Measurements from ENCODE around the gene SHTN1. TPM values are rescaled to one million over a fixed set of nuclear protein-coding genes. Genes with fewer than 3 reads are reported as not detected.

SHTN1 gene
- polyA plus RNA-seq, 1 donor (not counting 4 experiments of a cell fraction or from before 2014, with no cell fraction given) = 21.3 TPM

GRCh38 chr10:116995648-116996047 is 9.3 kb downstream of the SHTN1 start:
- no peak overlapping the region for H3K4me3 ChIP-seq (ENCODE audit: control insufficient read depth in 2 of 3, extremely low read depth in 1 of 3, insufficient read depth in 2 of 3, low read depth in 1 of 3, low read length in 3 of 3)
- no peaks in the 10 kb centered on the region for H3K9me3 ChIP-seq (ENCODE audit: control insufficient read depth, low read depth, low read length)
- no peak for FAIRE-seq
- H3K4me1 ChIP-seq (ENCODE audit: control insufficient read depth, extremely low read depth, insufficient read depth, low read length) = no peaks in the 10 kb centered on the region
- H3K27ac ChIP-seq (ENCODE audit: control insufficient read depth, insufficient read depth, low read length) = no peak overlapping the region
- DNase-seq (ENCODE audit: low read depth, low spot score) = no peak
- no peak for TF ChIP-seq EZH2 (IDR thresholded peaks at IDR 0.05; ENCODE audit: low read length)
- TF ChIP-seq CTCF (optimal IDR thresholded peaks at IDR 0.05 in 1 of 3, IDR thresholded peaks at IDR 0.05 in 1 of 3, conservative IDR thresholded peaks at IDR 0.05 in 1 of 3; ENCODE audit: extremely low read depth in 1 of 3, insufficient read depth in 2 of 3, low read length in 3 of 3) = no peak
- H3K9me1 ChIP-seq (ENCODE audit: control insufficient read depth, extremely low read depth, insufficient read depth, low read length) = no peaks in the 10 kb centered on the region
- H3K79me2 ChIP-seq (ENCODE audit: control insufficient read depth, insufficient read depth, low read length) = peaks cover 38% of the 10 kb centered on the region
- peaks cover 5% of the 10 kb centered on the region for H4K20me1 ChIP-seq (ENCODE audit: control insufficient read depth, extremely low read depth, insufficient read depth, low read length)
- peaks cover 0 to 1% of the 10 kb centered on the region in 2 experiments for H3K36me3 ChIP-seq (ENCODE audit: control insufficient read depth in 2 of 2, extremely low read depth in 1 of 2, insufficient read depth in 2 of 2, low read length in 2 of 2)
- no peak overlapping the region for H3K4me2 ChIP-seq (ENCODE audit: control insufficient read depth, extremely low read depth, insufficient read depth, low read depth, low read length)
- no peak overlapping the region for H3K9ac ChIP-seq (ENCODE audit: control insufficient read depth, extremely low read depth, insufficient read depth, low read length)
- dilution Hi-C loops (cut with MboI; ENCODE audit: extremely low pct_ligation_motif_present, low sequenced_read_pairs) = no loop called here
- no peak overlapping the region for H2AFZ ChIP-seq (ENCODE audit: control insufficient read depth, low read length)
- no peaks in the 10 kb centered on the region for H3K27me3 ChIP-seq (ENCODE audit: control insufficient read depth, extremely low read depth, insufficient read depth, low read length)

- FAIRE-seq = no peak
These were observed 10.7 kb downstream of the SHTN1 start for GRCh38 chr10:116994113-116994890.

More at GRCh38 chr10:116994113-116994890, 10.7 kb downstream of the SHTN1 start:
- Histone ChIP-seq H2AFZ (ENCODE audit: control insufficient read depth, low read length) (no peak overlapping the region), H3K27ac (ENCODE audit: control insufficient read depth, insufficient read depth, low read length) (no peak overlapping the region), H3K36me3 (ENCODE audit: control insufficient read depth in 2 of 2, extremely low read depth in 1 of 2, insufficient read depth in 2 of 2, low read length in 2 of 2) (peaks cover 0 to 1% of the 10 kb centered on the region in 2 experiments), H3K9ac (ENCODE audit: control insufficient read depth, extremely low read depth, insufficient read depth, low read length) (no peak overlapping the region), H3K9me1 (ENCODE audit: control insufficient read depth, extremely low read depth, insufficient read depth, low read length) (no peaks in the 10 kb centered on the region), H3K4me1 (ENCODE audit: control insufficient read depth, extremely low read depth, insufficient read depth, low read length) (no peaks in the 10 kb centered on the region), H3K79me2 (ENCODE audit: control insufficient read depth, insufficient read depth, low read length) (peaks cover 29% of the 10 kb centered on the region), H3K4me3 (ENCODE audit: control insufficient read depth in 2 of 3, extremely low read depth in 1 of 3, insufficient read depth in 2 of 3, low read depth in 1 of 3, low read length in 3 of 3) (no peak overlapping the region), H4K20me1 (ENCODE audit: control insufficient read depth, extremely low read depth, insufficient read depth, low read length) (peaks cover 5% of the 10 kb centered on the region), H3K4me2 (ENCODE audit: control insufficient read depth, extremely low read depth, insufficient read depth, low read depth, low read length) (no peak overlapping the region), H3K9me3 (ENCODE audit: control insufficient read depth, low read depth, low read length) (no peaks in the 10 kb centered on the region), H3K27me3 (ENCODE audit: control insufficient read depth, extremely low read depth, insufficient read depth, low read length) (no peaks in the 10 kb centered on the region)
- TF ChIP-seq EZH2 (IDR thresholded peaks at IDR 0.05; ENCODE audit: low read length) (no peak), CTCF (optimal IDR thresholded peaks at IDR 0.05 in 1 of 3, IDR thresholded peaks at IDR 0.05 in 1 of 3, conservative IDR thresholded peaks at IDR 0.05 in 1 of 3; ENCODE audit: extremely low read depth in 1 of 3, insufficient read depth in 2 of 3, low read length in 3 of 3) (no peak)
- no peak for DNase-seq (ENCODE audit: low read depth, low spot score)
- dilution Hi-C loops (cut with MboI; ENCODE audit: extremely low pct_ligation_motif_present, low sequenced_read_pairs) = no loop called here

Data from keratinocyte (primary cell).